Kidney glomerular epithelial cell (primary cell): ENCODE measurements around the gene RAPGEF3.

ENCODE experiments used
- DNase-seq: peaks from one replicate; lab custom pipeline; 2025; lab: John Stamatoyannopoulos, UW

Gene RAPGEF3

GRCh38 chr12:47755655-47756562 is 2.8 kb downstream of the RAPGEF3 start:
- peak; percentile 17 for DNase-seq

GRCh38 chr12:47754881-47755280 is 3.8 kb downstream of the RAPGEF3 start:
- DNase-seq = no peak

DNA sequence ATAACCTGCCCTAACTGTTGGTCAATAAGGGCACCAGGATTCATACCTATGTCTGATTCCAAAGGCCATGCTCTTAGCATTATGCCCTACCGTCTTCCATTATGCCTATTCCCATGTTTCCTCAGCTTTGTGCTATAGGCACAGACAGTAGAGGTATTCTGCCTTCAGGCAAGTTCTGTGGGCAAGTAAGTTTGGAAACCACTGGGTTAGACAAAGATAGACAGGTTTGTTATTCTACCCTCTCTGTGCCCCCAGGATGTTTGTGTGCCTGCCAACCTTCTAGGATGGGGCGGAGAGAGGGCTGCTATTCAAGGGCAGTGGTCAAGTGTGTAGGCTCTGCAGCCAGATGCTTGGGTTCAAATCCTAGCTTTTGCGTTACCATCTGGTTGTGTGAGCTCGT is 4.6 kb downstream of the RAPGEF3 start:
- no peak for DNase-seq

GRCh38 chr12:47753021-47754001 is 5.4 kb downstream of the RAPGEF3 start:
- no peak for DNase-seq

- no peak for DNase-seq
These were observed 6.1 kb downstream of the RAPGEF3 start for GRCh38 chr12:47752552-47752951.

GRCh38 chr12:47752121-47752520 is 6.6 kb downstream of the RAPGEF3 start:
- DNase-seq = no peak

GRCh38 chr12:47751561-47751960 is 7.1 kb downstream of the RAPGEF3 start:
- DNase-seq = no peak

- DNase-seq = no peak
These were observed 7.7 kb downstream of the RAPGEF3 start for GRCh38 chr12:47750916-47751470.

GRCh38 chr12:47750229-47750798 is 8.4 kb downstream of the RAPGEF3 start:
- no peak for DNase-seq

DNA sequence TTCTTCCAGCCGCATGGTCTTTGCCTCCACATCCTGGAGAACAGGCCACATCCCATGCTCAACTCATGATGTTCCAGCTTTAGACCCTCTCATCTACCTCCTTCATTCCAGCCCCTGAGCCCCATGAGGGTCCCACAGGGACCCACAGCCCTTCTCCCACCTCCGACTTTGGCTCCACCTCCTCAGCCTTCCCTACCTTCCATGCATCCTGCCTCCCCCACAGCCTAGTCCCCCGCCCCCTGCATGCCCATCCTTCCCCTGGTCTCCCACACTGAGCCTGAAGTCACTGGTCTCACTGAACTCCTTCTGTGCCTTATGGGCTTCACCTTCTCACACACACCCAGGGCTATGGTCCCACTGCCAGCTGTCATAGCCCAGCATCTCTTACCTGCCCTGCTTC is 9.8 kb downstream of the RAPGEF3 start:
- DNase-seq = no peak

DNA sequence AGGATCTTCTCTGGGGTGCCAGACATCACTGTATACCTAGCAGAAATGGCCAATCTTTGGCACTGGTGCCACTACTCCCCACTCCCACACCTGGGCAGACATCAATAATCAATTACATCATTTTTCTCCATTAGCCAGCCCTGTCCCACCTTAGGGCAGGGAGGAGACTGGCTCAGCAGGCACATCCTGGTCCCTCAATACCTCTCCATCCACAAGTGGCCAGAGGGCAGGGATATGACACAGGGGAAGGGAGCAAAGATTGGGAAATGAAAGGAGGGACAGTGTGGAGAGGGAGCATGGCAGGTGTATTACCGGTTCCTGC is 10.2 kb downstream of the RAPGEF3 start:
- DNase-seq = no peak

GRCh38 chr12:47747596-47748506 is 10.8 kb downstream of the RAPGEF3 start:
- no peak for DNase-seq

DNA sequence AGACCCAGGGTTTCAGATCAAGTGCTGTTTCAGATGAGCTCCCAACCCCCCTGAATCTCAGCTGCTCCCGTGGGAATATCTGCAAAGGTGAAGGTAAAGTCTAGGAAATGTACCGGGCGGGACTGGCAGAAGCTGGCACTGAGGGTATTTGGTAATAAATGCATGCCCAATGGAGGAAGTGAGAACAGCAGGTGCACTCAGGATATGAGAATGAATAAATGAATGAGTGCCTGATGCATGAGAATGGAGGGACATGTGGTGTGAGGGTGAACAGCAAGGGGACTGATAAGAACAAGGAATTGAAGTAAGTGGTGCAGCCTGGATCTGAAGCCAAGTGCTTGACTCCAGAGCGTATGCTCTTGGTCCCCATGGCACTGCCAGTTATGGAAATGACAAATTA is 11.6 kb downstream of the RAPGEF3 start:
- DNase-seq = no peak

DNA sequence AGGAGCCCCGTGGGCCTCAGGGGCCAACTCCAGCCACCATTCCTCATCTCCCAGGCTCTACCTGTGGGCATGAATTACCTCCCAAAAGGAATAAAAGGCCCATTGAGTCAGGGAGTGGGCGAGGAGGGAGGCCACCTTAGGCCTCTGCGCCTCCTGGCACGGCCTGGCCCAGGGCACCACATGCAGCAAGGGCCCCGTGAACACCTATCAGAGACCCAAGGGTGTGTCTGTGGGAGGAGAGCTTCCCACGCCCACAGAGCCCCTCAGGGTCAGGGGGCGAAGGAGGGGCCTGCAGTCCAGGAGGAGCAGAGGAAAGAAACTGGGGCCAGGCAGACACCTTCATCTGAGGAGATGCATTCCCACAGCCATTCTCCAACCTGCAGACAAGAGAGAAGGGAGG is 12.2 kb downstream of the RAPGEF3 start:
- DNase-seq = no peak

DNA sequence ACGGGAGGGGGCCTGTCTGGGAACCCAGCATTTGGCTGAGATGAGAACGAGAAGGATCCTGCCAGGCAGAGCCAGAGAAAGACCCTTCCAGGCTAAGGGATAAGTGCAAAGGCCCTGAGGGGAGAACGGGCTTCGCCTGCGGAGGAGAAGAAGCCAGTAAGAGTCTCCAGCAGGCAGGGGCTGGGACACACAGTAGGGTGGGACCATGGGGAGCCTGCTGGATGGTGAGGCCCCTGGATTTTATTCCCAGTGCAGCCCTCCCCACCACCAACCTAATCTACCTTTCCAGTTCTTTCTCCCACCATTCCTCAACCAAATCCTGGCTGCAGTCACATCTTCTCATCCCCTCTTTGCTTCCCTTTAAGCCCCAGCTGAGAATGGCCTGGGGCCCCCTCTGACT is 12.6 kb downstream of the RAPGEF3 start:
- no peak for DNase-seq

GRCh38 chr12:47745485-47746041 is 13.1 kb downstream of the RAPGEF3 start:
- no peak for DNase-seq

DNA sequence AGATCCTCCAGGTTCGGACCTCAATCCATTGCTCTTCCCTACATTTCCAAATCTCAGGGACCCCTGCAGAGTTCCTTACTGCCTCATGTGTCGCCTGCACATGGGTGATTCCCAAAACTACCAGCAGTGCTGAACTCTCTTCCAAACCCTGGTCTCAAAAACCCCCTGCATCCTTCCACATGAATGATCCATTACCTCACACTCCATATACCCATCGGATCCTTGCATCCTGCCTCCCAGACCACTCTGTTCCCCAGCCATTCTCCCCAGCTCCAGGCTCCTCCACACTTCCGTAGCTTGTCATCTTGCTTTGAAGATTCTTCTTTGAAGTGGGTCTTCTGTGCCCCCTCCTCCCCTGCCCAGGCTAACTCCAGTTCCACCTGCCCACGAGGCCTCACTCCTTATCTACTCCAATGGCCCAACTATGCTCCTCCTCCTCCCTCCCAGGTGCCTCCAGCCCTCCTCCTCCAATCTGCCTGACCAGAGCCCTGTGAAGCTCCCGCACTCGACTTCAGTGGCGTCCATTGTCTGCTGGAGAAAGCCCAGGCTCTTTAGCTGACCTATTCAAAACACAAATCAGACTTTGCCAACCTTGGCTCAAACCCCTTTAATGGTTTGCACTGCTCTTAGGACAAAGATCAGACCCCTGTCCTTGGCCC is 13.8 kb downstream of the RAPGEF3 start:
- no peak for DNase-seq

- DNase-seq = no peak
These were observed 14.6 kb downstream of the RAPGEF3 start for GRCh38 chr12:47744005-47744651.

- no peak for DNase-seq
These were observed 15.3 kb downstream of the RAPGEF3 start for GRCh38 chr12:47743311-47743860.
